ENCODE data around the gene OGT.

Gene OGT

GRCh38 chrX:71546879-71547278 is 14.0 kb downstream of the OGT start (continued):
- TF ChIP-seq ZSCAN5A (tag by site-specific recombination; IDR thresholded peaks at IDR 0.05) (no peak), ZNF830 (tag by site-specific recombination; IDR thresholded peaks at IDR 0.05; ENCODE audit: low read depth) (no peak), KLF17 (tag by site-specific recombination; IDR thresholded peaks at IDR 0.05) (no peak)

GRCh38 chrX:71547339-71547738 is 14.4 kb downstream of the OGT start:
- H3K27ac ChIP-seq (ENCODE audit: extremely low read depth, low read depth, low read length), result no peak overlapping the region
- no peak overlapping the region for H3K4me3 ChIP-seq (ENCODE audit: low read depth, low read length)
- peaks cover 22 to 57% of the 10 kb centered on the region in 2 experiments for H3K36me3 ChIP-seq (ENCODE audit: control insufficient read depth in 2 of 2, insufficient read depth in 1 of 2, low read length in 2 of 2)
- ChIA-PET CTCF (interaction anchor here (0.7 kb wide), 1 partner anchor 419 kb away, joined by 5 read pairs; no protein-coding TSS in a partner anchor), POLR2A (no interaction called here)
- peaks cover 3% of the 10 kb centered on the region; the same call in 1 of the 2 replicates for H3K4me1 ChIP-seq (ENCODE audit: control insufficient read depth, insufficient read depth, low read length)
- H3K9me3 ChIP-seq (ENCODE audit: control insufficient read depth, insufficient read depth, low read depth, low read length), result no peaks in the 10 kb centered on the region
- TF ChIP-seq BCL11B (tag by site-specific recombination; IDR thresholded peaks at IDR 0.05; ENCODE audit: low read depth) (no peak), ZNF48 (tag by site-specific recombination; IDR thresholded peaks at IDR 0.05) (no peak), YY1 (tag by site-specific recombination; IDR thresholded peaks at IDR 0.05) (no peak), ZNF148 (tag by site-specific recombination; IDR thresholded peaks at IDR 0.05; ENCODE audit: borderline replicate concordance) (no peak), ZNF23 (tag by site-specific recombination; IDR thresholded peaks at IDR 0.05; ENCODE audit: borderline replicate concordance) (no peak), ZNF548 (tag by site-specific recombination; IDR thresholded peaks at IDR 0.05) (no peak), ZBTB26 (tag by site-specific recombination; optimal IDR thresholded peaks at IDR 0.05) (no peak), GLIS2 (tag by site-specific recombination; IDR thresholded peaks at IDR 0.05) (no peak)

- Histone ChIP-seq H3K36me3 (ENCODE audit: control insufficient read depth in 2 of 2, insufficient read depth in 1 of 2, low read length in 2 of 2) (peaks cover 31 to 58% of the 10 kb centered on the region in 2 experiments), H3K4me3 (ENCODE audit: low read depth, low read length) (no peak overlapping the region), H3K9me3 (ENCODE audit: control insufficient read depth, insufficient read depth, low read depth, low read length) (no peaks in the 10 kb centered on the region), H3K27ac (ENCODE audit: extremely low read depth, low read depth, low read length) (no peak overlapping the region), H3K4me1 (ENCODE audit: control insufficient read depth, insufficient read depth, low read length) (no peaks in the 10 kb centered on the region)
- CTCF ChIA-PET, result interaction anchor here (1.0 to 1.2 kb wide), 2 partner anchors 18 to 71 kb away, joined by 3 to 4 read pairs; no protein-coding TSS in a partner anchor
- POLR2A ChIA-PET, result interaction anchor here (2.1 kb wide), 1 partner anchor 17 kb away, joined by 6 read pairs; the partner anchor contains the start of gene OGT
- TF ChIP-seq ZFP37 (tag by site-specific recombination; IDR thresholded peaks at IDR 0.05) (no peak), ZBTB48 (tag by site-specific recombination; IDR thresholded peaks at IDR 0.05) (no peak), SCRT2 (tag by site-specific recombination; IDR thresholded peaks at IDR 0.05) (no peak), CTCF (tag by site-specific recombination; IDR thresholded peaks at IDR 0.05) (no peak), REST (tag by site-specific recombination; IDR thresholded peaks at IDR 0.05) (no peak), SALL2 (tag by site-specific recombination; IDR thresholded peaks at IDR 0.05; ENCODE audit: borderline replicate concordance) (no peak)
Measured at GRCh38 chrX:71549986-71550385, 17.1 kb downstream of the OGT start.

Measured in HEK293 (cell line).